Effector memory CD4-positive, alpha-beta T cell (primary cell): ENCODE data around the gene MXRA7.

ENCODE experiments used
- DNase-seq, 3 donors: peaks; one replicate each; pipeline ENCODE4 v3.0.0-alpha.2; 2020
- H3K27ac ChIP-seq: 2 replicates; pipeline ENCODE4 v1.7.0; 2013; ENCODE audit warnings: mild to moderate bottlenecking, low read length, moderate library complexity; ENCODE audit not compliant: insufficient read depth, poor library complexity, severe bottlenecking
- H3K27me3 ChIP-seq: replicated peaks from 2 replicates; pipeline ENCODE4 v1.7.0; 2013; ENCODE audit warnings: mild to moderate bottlenecking, low read length; ENCODE audit not compliant: insufficient read depth, control insufficient read depth, poor library complexity, severe bottlenecking
- H3K36me3 ChIP-seq: 2 replicates; pipeline ENCODE4 v1.7.0; 2013; ENCODE audit warnings: mild to moderate bottlenecking, low read length, moderate library complexity; ENCODE audit not compliant: control insufficient read depth, insufficient read depth
- H3K4me1 ChIP-seq: 2 replicates; pipeline ENCODE4 v1.7.0; 2013; ENCODE audit warnings: low read length, mild to moderate bottlenecking; ENCODE audit not compliant: control insufficient read depth, insufficient read depth, poor library complexity, severe bottlenecking
- H3K4me3 ChIP-seq: 2 replicates; pipeline ENCODE4 v1.7.0; 2013; ENCODE audit warnings: low read length, low read depth, mild to moderate bottlenecking; ENCODE audit not compliant: insufficient read depth, poor library complexity, severe bottlenecking
- H3K9me3 ChIP-seq: 2 replicates; pipeline ENCODE4 v1.7.0; 2013; ENCODE audit warnings: mild to moderate bottlenecking, low read length, moderate library complexity; ENCODE audit not compliant: control insufficient read depth

The MXRA7 gene

DNA sequence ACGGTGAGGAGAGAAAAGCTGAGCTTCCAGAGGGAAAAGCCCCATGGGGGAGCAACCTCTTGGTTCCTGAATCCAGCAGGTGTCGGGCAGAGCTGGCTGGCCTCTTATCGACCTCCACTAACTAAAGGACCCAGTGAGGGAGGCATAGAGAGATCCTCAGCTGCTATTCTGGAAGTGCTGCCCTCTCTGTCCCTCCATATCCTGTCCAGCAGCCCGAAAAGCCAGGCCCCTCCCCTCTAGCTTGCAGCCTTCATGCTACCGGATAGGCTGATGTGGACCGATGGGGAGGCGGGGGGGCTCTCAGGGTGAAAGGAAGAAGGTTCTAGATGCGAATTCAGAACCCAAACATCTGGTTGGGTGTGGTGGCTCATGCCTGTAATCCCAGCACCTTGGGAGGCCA, 24.9 kb downstream of the MXRA7 start:
- H3K9me3 ChIP-seq = no peaks in the 10 kb centered on the region
- no peak overlapping the region for H3K27ac ChIP-seq
- no peak overlapping the region for H3K4me3 ChIP-seq
- DNase-seq = no peak
- H3K27me3 ChIP-seq = no peaks in the 10 kb centered on the region
- no peaks in the 10 kb centered on the region for H3K36me3 ChIP-seq
- peaks cover 7% of the 10 kb centered on the region for H3K4me1 ChIP-seq

GRCh38 chr17:76685366-76685765, 25.4 kb downstream of the MXRA7 start:
- H3K27me3 ChIP-seq = no peaks in the 10 kb centered on the region
- H3K36me3 ChIP-seq = no peaks in the 10 kb centered on the region
- no peak overlapping the region for H3K4me3 ChIP-seq
- peaks cover 7% of the 10 kb centered on the region for H3K4me1 ChIP-seq
- H3K9me3 ChIP-seq = no peaks in the 10 kb centered on the region
- H3K27ac ChIP-seq = no peak overlapping the region
- no peak for DNase-seq

DNA sequence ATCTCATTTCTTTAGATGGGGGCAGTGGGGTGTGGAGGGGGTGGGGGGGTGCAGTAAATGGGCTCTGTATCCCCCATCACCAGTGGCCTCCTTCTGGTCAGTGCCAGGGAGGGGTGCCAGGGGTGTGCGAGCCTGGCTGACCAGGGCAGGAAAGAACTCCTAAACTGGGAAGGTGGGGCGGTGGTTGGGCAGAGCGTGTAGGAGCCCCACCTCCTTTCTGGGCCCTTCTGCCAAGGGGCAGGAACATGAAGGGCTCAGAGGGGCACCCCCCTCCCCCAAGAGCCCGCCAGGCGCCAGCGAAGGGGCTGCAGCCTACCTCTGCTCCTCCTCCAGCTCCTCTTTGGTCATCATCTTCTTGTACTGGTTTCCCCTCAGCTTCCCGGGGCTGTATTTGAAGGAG, 26.0 kb downstream of the MXRA7 start:
- peaks cover 7% of the 10 kb centered on the region for H3K4me1 ChIP-seq
- H3K36me3 ChIP-seq = no peaks in the 10 kb centered on the region
- no peaks in the 10 kb centered on the region for H3K9me3 ChIP-seq
- no peak for DNase-seq
- H3K4me3 ChIP-seq = no peak overlapping the region
- H3K27me3 ChIP-seq = no peaks in the 10 kb centered on the region
- H3K27ac ChIP-seq = no peak overlapping the region

- no peak for DNase-seq
- Histone ChIP-seq H3K27me3 (no peaks in the 10 kb centered on the region), H3K27ac (no peak overlapping the region), H3K9me3 (no peaks in the 10 kb centered on the region), H3K4me3 (no peak overlapping the region), H3K4me1 (peaks cover 7% of the 10 kb centered on the region), H3K36me3 (no peaks in the 10 kb centered on the region)
Measured at GRCh38 chr17:76683921-76684745, 26.6 kb downstream of the MXRA7 start.

DNA sequence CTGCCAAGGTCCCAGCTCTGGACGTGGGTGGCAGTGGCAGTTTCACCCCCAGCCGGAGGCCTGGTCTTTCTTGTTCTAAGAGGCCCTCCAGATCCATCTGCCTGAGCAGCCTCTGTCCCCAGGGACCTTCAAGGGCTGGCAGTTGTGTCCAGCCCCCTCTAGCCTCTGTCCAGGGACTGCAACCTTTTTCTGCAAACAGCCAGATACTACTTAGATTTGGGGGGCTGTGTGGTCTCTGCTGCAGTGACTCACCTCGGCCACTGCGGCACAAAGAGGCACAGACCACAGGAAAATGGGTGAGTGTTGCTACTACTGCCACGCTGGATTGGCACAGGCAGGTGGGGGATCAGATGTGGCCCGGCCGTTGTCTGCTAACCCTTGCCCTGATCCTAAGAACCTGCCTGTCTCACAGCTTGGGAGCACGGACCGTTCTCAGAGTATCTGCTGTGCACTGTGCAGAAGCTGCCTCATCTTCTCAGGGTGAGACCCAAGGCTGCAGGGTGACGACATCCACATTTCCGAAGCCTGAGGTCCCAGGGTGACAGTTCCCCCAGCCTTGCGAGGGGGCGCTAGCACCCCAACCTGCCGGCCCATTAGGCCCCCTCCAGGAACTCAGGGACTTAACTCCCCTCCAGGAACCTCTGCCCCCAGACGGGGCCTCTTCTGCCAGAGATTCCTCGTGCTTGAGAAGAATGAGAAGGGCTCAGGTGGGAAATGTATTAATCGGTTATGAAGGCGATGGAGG, 27.6 kb downstream of the MXRA7 start:
- Histone ChIP-seq H3K4me1 (peaks cover 13% of the 10 kb centered on the region), H3K4me3 (no peak overlapping the region), H3K9me3 (no peaks in the 10 kb centered on the region), H3K27me3 (no peaks in the 10 kb centered on the region), H3K27ac (no peak overlapping the region), H3K36me3 (no peaks in the 10 kb centered on the region)
- no peak for DNase-seq

- H3K9me3 ChIP-seq = no peaks in the 10 kb centered on the region
- H3K36me3 ChIP-seq = no peaks in the 10 kb centered on the region
- H3K27ac ChIP-seq = no peak overlapping the region
- no peaks in the 10 kb centered on the region for H3K27me3 ChIP-seq
- peaks cover 17% of the 10 kb centered on the region for H3K4me1 ChIP-seq
- H3K4me3 ChIP-seq = no peak overlapping the region
- DNase-seq = no peak
Measured at GRCh38 chr17:76682296-76682695, 28.5 kb downstream of the MXRA7 start.

DNA sequence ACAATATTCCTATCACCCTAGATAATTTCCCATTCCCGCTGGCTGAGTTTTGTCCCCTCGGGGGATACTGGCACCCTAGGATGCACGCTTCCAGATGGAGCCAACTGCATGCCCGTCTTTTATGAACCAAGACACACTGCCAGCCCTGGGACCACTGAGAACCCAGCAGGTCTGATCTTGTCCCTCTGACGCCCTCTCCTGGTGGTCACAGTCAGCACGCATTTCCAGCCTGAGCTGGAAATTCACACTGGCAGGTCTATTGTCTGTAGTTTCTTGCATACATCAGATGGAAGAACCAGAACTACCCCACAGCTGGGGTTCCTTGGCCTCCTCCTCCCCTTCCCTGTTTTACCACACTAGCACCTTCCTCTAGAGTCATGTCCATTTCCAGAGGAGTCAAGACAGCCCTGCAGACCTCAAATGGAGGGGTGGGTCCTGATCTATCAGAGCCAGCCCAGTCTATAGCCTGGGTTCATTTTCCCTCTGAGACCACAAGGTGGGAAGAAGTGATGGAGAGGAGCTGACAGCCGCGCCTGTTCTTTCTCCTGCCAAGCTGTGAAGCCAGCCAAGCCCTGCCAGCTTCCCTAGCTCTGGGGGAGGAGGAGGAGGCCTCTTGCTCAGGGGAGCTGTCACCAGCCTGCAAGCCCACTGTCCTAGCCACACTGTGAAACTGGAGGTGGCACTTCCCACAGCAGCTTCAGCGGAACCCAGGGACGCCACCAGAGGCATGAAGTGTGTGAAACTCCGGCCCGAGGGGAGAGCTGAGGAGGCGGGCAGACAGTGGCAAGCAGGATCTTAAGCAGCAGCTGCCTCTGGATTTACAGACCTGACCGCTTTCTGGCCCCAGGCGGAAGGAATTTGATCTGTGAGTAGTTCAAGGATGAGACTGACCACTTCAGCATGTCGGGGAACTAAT, 29.3 kb downstream of the MXRA7 start:
- H3K27ac ChIP-seq = no peak overlapping the region
- no peaks in the 10 kb centered on the region for H3K9me3 ChIP-seq
- peak; percentile 36 to 52 (median 48) for DNase-seq
- H3K4me1 ChIP-seq = peaks cover 17% of the 10 kb centered on the region
- H3K4me3 ChIP-seq = no peak overlapping the region
- no peaks in the 10 kb centered on the region for H3K27me3 ChIP-seq
- H3K36me3 ChIP-seq = no peaks in the 10 kb centered on the region

DNA sequence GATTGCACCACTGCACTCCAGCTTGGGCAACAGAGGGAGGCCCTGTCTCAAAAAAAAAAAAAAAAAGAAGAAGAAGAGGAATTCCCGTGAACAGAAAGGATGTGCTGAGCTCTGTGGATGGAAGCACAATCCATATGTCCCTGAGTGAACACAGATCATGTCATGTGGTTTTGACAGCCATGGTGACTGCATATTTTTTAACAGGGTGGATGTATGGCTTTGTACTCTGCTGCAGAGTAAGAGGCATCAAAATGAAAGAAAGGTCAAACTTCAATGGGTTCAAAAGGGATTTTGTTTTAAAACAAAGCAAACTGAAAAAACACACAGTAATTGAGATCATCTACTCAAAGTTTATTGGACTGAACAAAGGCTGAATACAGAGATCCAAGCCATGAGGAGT, 31.5 kb downstream of the MXRA7 start:
- H3K27me3 ChIP-seq = no peaks in the 10 kb centered on the region
- H3K9me3 ChIP-seq = no peaks in the 10 kb centered on the region
- no peaks in the 10 kb centered on the region for H3K36me3 ChIP-seq
- no peak for DNase-seq
- no peak overlapping the region for H3K4me3 ChIP-seq
- H3K27ac ChIP-seq = no peak overlapping the region
- peaks cover 17% of the 10 kb centered on the region for H3K4me1 ChIP-seq

DNA sequence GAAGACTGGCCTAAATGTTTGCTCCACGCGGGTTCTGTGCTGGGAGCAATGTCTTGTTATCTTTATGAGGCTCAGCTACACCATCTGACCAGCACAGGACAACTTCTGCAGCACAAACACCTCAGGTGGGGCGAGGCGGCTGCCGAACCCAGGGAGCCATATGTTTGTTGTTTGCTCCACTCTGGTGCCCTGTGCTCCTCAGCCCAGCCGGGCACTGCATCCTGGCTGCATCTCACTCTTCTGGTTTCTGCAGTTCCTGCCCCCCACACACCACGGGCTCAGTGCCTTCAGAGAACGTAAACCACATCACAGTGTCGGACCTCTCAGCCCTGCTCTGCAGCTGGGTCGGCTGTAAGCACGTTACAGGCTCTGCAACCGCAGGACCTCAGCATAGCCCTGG, 32.4 kb downstream of the MXRA7 start:
- DNase-seq = peak in 2 of 3 donors; percentile 6 to 11
- peaks cover 17% of the 10 kb centered on the region for H3K4me1 ChIP-seq
- no peak overlapping the region for H3K27ac ChIP-seq
- no peaks in the 10 kb centered on the region for H3K36me3 ChIP-seq
- H3K27me3 ChIP-seq = no peaks in the 10 kb centered on the region
- no peaks in the 10 kb centered on the region for H3K9me3 ChIP-seq
- no peak overlapping the region for H3K4me3 ChIP-seq
